GM20000 (cell line): ENCODE data around the gene LLGL2.

Experiments used
- DNase-seq: peaks from one replicate; pipeline ENCODE4 v3.0.0; 2012; ENCODE audit warnings: low spot score
- CTCF ChIP-seq: IDR thresholded peaks from 2 replicates; pipeline ENCODE4 v1.5.1; 2012; ENCODE audit warnings: mild to moderate bottlenecking, control low read depth; ENCODE audit errors: extremely low read depth, missing control alignments

The LLGL2 gene

GRCh38 chr17:75619506-75620431 is 94.3 kb downstream of the LLGL2 start:
- TF ChIP-seq CTCF: peak; percentile 27
- peak; percentile 66 for DNase-seq

DNA sequence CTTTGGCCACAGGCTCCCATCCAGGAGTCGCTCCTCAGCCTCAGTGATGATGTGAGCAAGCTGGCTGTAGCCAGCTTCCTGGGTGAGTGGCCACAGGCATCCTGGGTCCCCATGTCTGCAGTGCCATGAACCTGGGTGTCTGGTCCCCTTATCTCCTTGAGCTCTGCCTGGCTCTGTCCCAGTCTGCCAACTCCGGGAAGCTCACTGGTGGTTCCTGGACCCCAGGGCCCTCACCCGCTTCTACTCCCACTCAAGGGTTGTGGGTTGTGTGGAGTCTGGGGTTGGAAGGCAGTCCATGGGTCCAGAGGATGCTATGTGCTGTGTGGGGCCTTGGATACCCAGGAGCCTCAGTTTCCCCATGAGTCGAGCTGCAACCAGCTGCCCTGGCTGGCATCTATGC is 96.0 kb downstream of the LLGL2 start:
- TF ChIP-seq CTCF: no peak
- no peak for DNase-seq

DNA sequence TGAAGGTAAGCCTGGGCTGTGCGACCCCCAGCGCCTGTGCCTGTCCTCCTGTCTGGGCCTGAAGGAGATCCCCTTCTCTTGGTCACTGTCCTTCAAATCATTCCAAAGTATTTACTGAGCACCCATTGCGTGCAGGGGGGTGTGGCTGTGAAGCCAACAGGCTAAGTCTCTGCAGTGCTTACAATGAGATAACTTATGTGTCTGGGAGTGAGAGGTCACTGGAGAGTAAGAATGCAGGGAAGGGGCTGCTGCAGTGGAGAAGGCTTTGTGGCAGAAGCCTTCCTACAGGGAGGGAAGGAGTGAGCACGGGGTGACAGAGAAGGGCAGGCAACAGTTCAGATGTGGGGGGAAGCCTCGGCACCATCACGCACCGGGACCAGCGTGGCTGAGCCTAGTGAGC is 96.6 kb downstream of the LLGL2 start:
- DNase-seq: no peak

GRCh38 chr17:75622771-75623273 is 97.3 kb downstream of the LLGL2 start:
- DNase-seq: no peak
- no peak for TF ChIP-seq CTCF

More for the DNA sequence above, 96.6 kb downstream of the LLGL2 start:
- TF ChIP-seq CTCF: no peak

GRCh38 chr17:75623386-75623785 is 97.9 kb downstream of the LLGL2 start:
- DNase-seq: no peak
- TF ChIP-seq CTCF: no peak

DNA sequence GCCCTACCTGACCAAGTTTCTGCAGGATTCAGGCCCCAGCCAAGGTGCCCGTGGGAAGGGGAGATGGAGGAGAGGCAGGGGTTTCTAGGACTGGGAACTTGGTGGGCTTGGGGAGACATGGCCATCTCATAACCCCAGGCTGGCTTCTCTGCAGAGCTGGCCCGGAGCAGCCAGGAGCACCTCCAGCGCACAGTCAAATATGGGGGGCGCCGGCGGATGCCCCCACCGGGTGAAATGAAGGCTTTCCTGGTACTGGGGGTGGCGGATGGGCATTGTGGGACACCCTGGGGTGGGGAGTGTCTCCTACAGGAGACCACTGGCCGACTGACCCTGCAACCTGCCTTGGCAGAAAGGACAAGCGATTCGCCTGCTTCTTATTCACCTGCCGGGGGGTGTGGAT is 98.5 kb downstream of the LLGL2 start:
- TF ChIP-seq CTCF: no peak
- DNase-seq: no peak
